Endodermal cell (in vitro differentiated cells): ENCODE data around the gene MPP1. TPM values are rescaled to one million over a fixed set of nuclear protein-coding genes. Genes with fewer than 3 reads are reported as not detected.

Source experiments
- DNase-seq: peaks from one replicate; pipeline ENCODE4 v3.0.0-alpha.2; 2017
- H3K27ac ChIP-seq: 2 replicates; pipeline ENCODE4 v1.5.1; 2013; ENCODE audit warnings: mild to moderate bottlenecking, low read depth, low read length, moderate library complexity
- H3K27me3 ChIP-seq: 2 replicates; pipeline ENCODE4 v1.6.1; 2013; ENCODE audit warnings: mild to moderate bottlenecking, low read length, moderate library complexity; ENCODE audit not compliant: insufficient read depth, control insufficient read depth, poor library complexity, severe bottlenecking
- H3K36me3 ChIP-seq: 2 replicates; pipeline ENCODE4 v1.7.0; 2013; ENCODE audit warnings: mild to moderate bottlenecking, low read length, moderate library complexity; ENCODE audit not compliant: control insufficient read depth, insufficient read depth
- H3K4me1 ChIP-seq: one replicate; pipeline ENCODE4 v1.7.0; 2013; ENCODE audit warnings: low read length; ENCODE audit not compliant: control insufficient read depth, insufficient read depth
- H3K4me3 ChIP-seq: 2 replicates; pipeline ENCODE4 v1.5.1; 2013; ENCODE audit warnings: mild to moderate bottlenecking, low read length, moderate library complexity
- H3K9ac ChIP-seq: 2 replicates; pipeline ENCODE4 v1.6.1; 2013; ENCODE audit warnings: mild to moderate bottlenecking, low read length, moderate library complexity; ENCODE audit not compliant: poor library complexity, severe bottlenecking; ENCODE audit errors: extremely low read depth
- H3K9me3 ChIP-seq: 2 replicates; pipeline ENCODE4 v1.6.1; 2013; ENCODE audit warnings: mild to moderate bottlenecking, low read length, moderate library complexity; ENCODE audit not compliant: control insufficient read depth
- H3K27ac Mint-ChIP-seq: 2 replicates; pipeline ENCODE4 v1.8.0; 2020; ENCODE audit warnings: mixed read lengths
- H3K27me3 Mint-ChIP-seq: 2 replicates; pipeline ENCODE4 v1.8.0; 2021; ENCODE audit warnings: mild to moderate bottlenecking, mixed read lengths; ENCODE audit not compliant: insufficient read depth
- H3K36me3 Mint-ChIP-seq: 2 replicates; pipeline ENCODE4 v1.8.0; 2020; ENCODE audit warnings: low read depth, mixed read lengths
- H3K4me1 Mint-ChIP-seq: 2 replicates; pipeline ENCODE4 v1.8.0; 2020; ENCODE audit warnings: mixed read lengths
- H3K4me3 Mint-ChIP-seq: 2 replicates; pipeline ENCODE4 v1.8.0; 2020; ENCODE audit warnings: mild to moderate bottlenecking, moderate library complexity, mixed read lengths
- H3K9me3 Mint-ChIP-seq: 2 replicates; pipeline ENCODE4 v1.8.0; 2020; ENCODE audit warnings: mild to moderate bottlenecking, mixed read lengths
- CTCF ChIP-seq: fragments of 200-600 bp; sonication (generic); conservative IDR thresholded peaks from 2 replicates; pipeline ENCODE4 v1.5.0; 2021; ENCODE audit warnings: antibody characterized with exemption, mild to moderate bottlenecking
- WGBS, 2 experiments: methylation state at CpG; one replicate each; pipeline versions ENCODE4 v1.1.5 to v1.1.7; 2013; ENCODE audit warnings: missing lambda C conversion rate in 2 of 2, mixed read lengths in 1 of 2; ENCODE audit not compliant: insufficient coverage in 1 of 2, insufficient read length in 1 of 2; 5-methylcytosine and 5-hydroxymethylcytosine counted together
- total RNA-seq, 2 donors: library from RNA; stranded (reverse); fragmentation: NEBNext Ultra II Directional in 1 of 2; extraction: Animal tissue kit (Norgen Biotek cat#: 25700) in 1 of 2; gene quantifications; 2 replicates in 1 of 2; 3 replicates in 1 of 2; pipeline ENCODE4 v1.2.1, GENCODE V29; 2021

The MPP1 gene
- total RNA-seq, 2 donors from 2014 or later = 13.7 to 15.7 TPM

DNA sequence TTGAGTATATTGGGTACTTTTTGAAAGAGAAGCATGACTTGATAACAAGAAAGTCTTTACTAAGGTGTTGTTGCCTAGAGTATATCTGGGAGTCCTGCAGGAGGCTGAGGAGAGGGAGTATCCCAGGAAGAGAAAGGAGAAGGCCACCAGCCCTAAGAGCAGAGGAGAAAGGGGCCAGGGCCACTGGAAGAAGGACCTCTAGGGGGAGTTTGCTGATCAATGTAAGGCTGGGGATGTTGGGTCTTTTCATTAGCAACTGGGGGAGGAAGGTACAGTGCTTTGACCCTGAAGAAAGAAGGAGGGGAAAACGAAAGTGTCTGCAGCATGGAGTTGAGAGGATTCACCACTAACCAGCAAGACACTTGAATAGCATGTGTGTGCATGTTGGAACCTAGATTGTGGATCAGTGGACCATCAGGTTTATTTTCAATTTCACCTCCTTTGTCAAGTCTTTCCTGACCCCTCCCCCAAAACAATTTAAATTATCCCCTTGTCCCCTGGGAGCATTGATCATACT is 24.7 kb upstream of the MPP1 start:
- 50 to 60% methylated on average over 1 of the region's 1 CpG for WGBS, 2 experiments
- peaks cover 37% of the 10 kb centered on the region for H3K9me3 Mint-ChIP-seq
- Histone ChIP-seq H3K27ac (no peak overlapping the region), H3K27me3 (no peaks in the 10 kb centered on the region), H3K4me3 (no peak overlapping the region), H3K4me1 (no peaks in the 10 kb centered on the region), H3K9ac (no peak overlapping the region), H3K9me3 (no peaks in the 10 kb centered on the region), H3K36me3 (no peaks in the 10 kb centered on the region)
- no peaks in the 10 kb centered on the region for H3K27me3 Mint-ChIP-seq
- H3K4me3 Mint-ChIP-seq = no peak overlapping the region
- no peak for DNase-seq
- H3K36me3 Mint-ChIP-seq = no peaks in the 10 kb centered on the region
- H3K4me1 Mint-ChIP-seq = peaks cover 3% of the 10 kb centered on the region
- TF ChIP-seq CTCF = peak; percentile 32
- H3K27ac Mint-ChIP-seq = no peak overlapping the region

GRCh38 chrX:154829134-154829533 is 23.8 kb upstream of the MPP1 start:
- no peak for TF ChIP-seq CTCF
- no peak for DNase-seq
- Histone ChIP-seq H3K4me1 (no peaks in the 10 kb centered on the region), H3K27ac (no peak overlapping the region), H3K9ac (no peak overlapping the region), H3K27me3 (no peaks in the 10 kb centered on the region), H3K4me3 (no peak overlapping the region), H3K36me3 (no peaks in the 10 kb centered on the region), H3K9me3 (no peaks in the 10 kb centered on the region)
- H3K27me3 Mint-ChIP-seq = no peaks in the 10 kb centered on the region
- H3K36me3 Mint-ChIP-seq = no peaks in the 10 kb centered on the region
- no peak overlapping the region for H3K27ac Mint-ChIP-seq
- H3K4me3 Mint-ChIP-seq = no peak overlapping the region
- peaks cover 34% of the 10 kb centered on the region for H3K9me3 Mint-ChIP-seq
- peaks cover 3% of the 10 kb centered on the region for H3K4me1 Mint-ChIP-seq

- no peaks in the 10 kb centered on the region for H3K36me3 Mint-ChIP-seq
- Histone ChIP-seq H3K9ac (no peak overlapping the region), H3K4me1 (no peaks in the 10 kb centered on the region), H3K36me3 (no peaks in the 10 kb centered on the region), H3K27ac (no peak overlapping the region), H3K27me3 (no peaks in the 10 kb centered on the region), H3K9me3 (no peaks in the 10 kb centered on the region), H3K4me3 (no peak overlapping the region)
- H3K27ac Mint-ChIP-seq = no peak overlapping the region
- peaks cover 3% of the 10 kb centered on the region for H3K4me1 Mint-ChIP-seq
- no peaks in the 10 kb centered on the region for H3K27me3 Mint-ChIP-seq
- H3K4me3 Mint-ChIP-seq = no peak overlapping the region
- 92% methylated on average over 1 of the region's 2 CpGs; no CpG with 5 or more reads in 1 of the 2 experiments for WGBS, 2 experiments
- TF ChIP-seq CTCF = no peak
- no peak for DNase-seq
- H3K9me3 Mint-ChIP-seq = peaks cover 36% of the 10 kb centered on the region
These were observed 22.7 kb upstream of the MPP1 start for GRCh38 chrX:154828016-154828408.
